ENCODE results near the gene SLC2A4RG. TPM values are rescaled to one million over a fixed set of nuclear protein-coding genes. Genes with fewer than 3 reads are reported as not detected.

The SLC2A4RG gene
- total RNA-seq, 1 experiment from 2014 or later: 169 TPM

GRCh38 chr20:63758152-63758551, 18.6 kb downstream of the SLC2A4RG start:
- Mint-ChIP-seq H3K36me3 (ENCODE audit: insufficient read depth, unreplicated experiment) (no peaks in the 10 kb centered on the region), H3K4me1 (ENCODE audit: low read depth, unreplicated experiment) (no peaks in the 10 kb centered on the region), H3K27ac (ENCODE audit: unreplicated experiment) (no peak overlapping the region), H3K9me3 (ENCODE audit: low read depth, unreplicated experiment) (no peaks in the 10 kb centered on the region), H3K4me3 (ENCODE audit: low read depth, unreplicated experiment) (no peak overlapping the region), H3K27me3 (ENCODE audit: unreplicated experiment) (peaks cover 43% of the 10 kb centered on the region)
- TF ChIP-seq, protein P1, sequence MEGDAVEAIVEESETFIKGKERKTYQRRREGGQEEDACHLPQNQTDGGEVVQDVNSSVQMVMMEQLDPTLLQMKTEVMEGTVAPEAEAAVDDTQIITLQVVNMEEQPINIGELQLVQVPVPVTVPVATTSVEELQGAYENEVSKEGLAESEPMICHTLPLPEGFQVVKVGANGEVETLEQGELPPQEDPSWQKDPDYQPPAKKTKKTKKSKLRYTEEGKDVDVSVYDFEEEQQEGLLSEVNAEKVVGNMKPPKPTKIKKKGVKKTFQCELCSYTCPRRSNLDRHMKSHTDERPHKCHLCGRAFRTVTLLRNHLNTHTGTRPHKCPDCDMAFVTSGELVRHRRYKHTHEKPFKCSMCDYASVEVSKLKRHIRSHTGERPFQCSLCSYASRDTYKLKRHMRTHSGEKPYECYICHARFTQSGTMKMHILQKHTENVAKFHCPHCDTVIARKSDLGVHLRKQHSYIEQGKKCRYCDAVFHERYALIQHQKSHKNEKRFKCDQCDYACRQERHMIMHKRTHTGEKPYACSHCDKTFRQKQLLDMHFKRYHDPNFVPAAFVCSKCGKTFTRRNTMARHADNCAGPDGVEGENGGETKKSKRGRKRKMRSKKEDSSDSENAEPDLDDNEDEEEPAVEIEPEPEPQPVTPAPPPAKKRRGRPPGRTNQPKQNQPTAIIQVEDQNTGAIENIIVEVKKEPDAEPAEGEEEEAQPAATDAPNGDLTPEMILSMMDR (IDR thresholded peaks at IDR 0.05; ENCODE audit: unreplicated experiment): no peak
- no TSS peak for BruUV-seq (replicated peaks)
- intact Hi-C loops (cut with micrococcal nuclease; ENCODE audit: unreplicated experiment): no loop called here
- no peak for DNase-seq
- CTCF ChIA-PET: interaction anchor here (0.6 kb wide), 1 partner anchor 1668 kb away, joined by 12 read pairs; no protein-coding TSS in a partner anchor

DNA sequence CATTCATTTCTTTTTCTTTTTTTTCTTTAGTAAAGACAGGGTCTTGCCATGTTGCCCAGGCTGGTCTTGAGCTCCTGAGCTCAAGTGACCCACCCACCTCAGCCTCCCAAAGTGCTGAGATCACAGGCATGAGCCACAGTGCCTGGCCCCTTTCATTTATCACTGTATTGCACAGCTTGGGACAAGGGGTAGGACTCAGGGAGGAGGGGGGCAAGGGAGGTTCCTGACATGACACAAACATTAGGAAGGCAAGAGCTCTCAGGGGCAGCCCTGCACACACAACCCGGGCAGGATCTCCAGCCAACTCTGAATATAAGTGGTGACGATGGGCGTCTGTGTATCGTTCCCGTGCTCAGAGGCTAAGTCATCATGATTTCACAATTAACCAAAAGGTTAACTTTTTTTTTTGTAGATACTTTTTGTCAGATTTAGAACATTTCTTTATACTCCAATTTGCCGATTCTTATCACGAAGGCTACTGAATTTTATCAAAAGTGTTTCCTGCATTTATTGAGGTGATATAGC, 19.9 kb downstream of the SLC2A4RG start:
- no peak for DNase-seq
- Mint-ChIP-seq H3K36me3 (ENCODE audit: insufficient read depth, unreplicated experiment) (no peaks in the 10 kb centered on the region), H3K9me3 (ENCODE audit: low read depth, unreplicated experiment) (no peaks in the 10 kb centered on the region), H3K4me1 (ENCODE audit: low read depth, unreplicated experiment) (no peaks in the 10 kb centered on the region), H3K4me3 (ENCODE audit: low read depth, unreplicated experiment) (no peak overlapping the region), H3K27me3 (ENCODE audit: unreplicated experiment) (peaks cover 44% of the 10 kb centered on the region), H3K27ac (ENCODE audit: unreplicated experiment) (no peak overlapping the region)
- TF ChIP-seq, protein P1 (IDR thresholded peaks at IDR 0.05; ENCODE audit: unreplicated experiment): no peak
- CTCF ChIA-PET: no interaction called here
- no TSS peak for BruUV-seq (replicated peaks)
- intact Hi-C loops (cut with micrococcal nuclease; ENCODE audit: unreplicated experiment): no loop called here

DNA sequence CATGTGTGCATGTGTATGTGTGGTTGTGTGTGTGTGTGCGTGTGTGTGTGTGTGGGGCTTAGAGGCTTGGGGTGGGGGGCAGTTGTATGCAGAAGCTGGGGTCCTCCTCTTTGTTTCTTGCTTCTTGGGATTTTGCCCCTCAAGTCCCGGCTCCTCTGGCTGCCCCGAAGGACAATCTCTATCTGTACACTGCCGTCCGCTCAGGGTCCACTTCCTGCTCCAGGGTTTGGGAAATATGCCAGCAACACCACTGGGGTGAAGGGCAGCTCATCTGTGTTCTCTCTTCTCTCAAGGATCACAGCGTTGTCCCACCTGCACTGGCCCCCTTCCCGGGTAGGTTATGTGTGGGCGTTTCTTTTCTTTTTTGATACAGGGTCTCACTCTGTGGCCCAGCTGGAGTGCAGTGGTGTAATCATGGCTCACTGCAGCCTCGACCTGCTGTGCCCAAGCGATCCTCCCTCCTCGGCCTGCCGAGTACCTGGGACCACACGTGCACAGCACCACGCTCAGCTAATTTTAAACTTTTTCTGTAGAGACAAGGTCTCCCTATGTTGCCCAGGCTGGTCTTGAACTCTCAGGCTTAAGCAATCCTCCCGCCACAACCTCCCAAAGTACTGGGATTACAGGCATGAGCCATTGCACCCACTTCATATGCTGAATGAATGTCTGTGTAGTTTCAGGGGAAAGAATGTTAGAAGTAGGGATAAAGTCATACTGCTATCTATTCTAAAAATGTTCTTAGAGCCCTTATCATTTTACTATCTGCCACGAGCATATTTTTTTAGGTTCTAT, 25.7 kb downstream of the SLC2A4RG start:
- no TSS peak for BruUV-seq (replicated peaks)
- intact Hi-C loops (cut with micrococcal nuclease; ENCODE audit: unreplicated experiment): no loop called here
- H3K36me3 Mint-ChIP-seq (ENCODE audit: insufficient read depth, unreplicated experiment): no peaks in the 10 kb centered on the region

GRCh38 chr20:63765902-63766301, 26.3 kb downstream of the SLC2A4RG start:
- intact Hi-C loops (cut with micrococcal nuclease; ENCODE audit: unreplicated experiment): no loop called here
- Mint-ChIP-seq H3K4me3 (ENCODE audit: low read depth, unreplicated experiment) (no peak overlapping the region), H3K27me3 (ENCODE audit: unreplicated experiment) (peaks cover 20% of the 10 kb centered on the region), H3K36me3 (ENCODE audit: insufficient read depth, unreplicated experiment) (no peaks in the 10 kb centered on the region), H3K27ac (ENCODE audit: unreplicated experiment) (no peak overlapping the region), H3K4me1 (ENCODE audit: low read depth, unreplicated experiment) (no peaks in the 10 kb centered on the region), H3K9me3 (ENCODE audit: low read depth, unreplicated experiment) (no peaks in the 10 kb centered on the region)
- TF ChIP-seq, protein P1 (IDR thresholded peaks at IDR 0.05; ENCODE audit: unreplicated experiment): no peak
- no peak for DNase-seq
- CTCF ChIA-PET: no interaction called here
- no TSS peak for BruUV-seq (replicated peaks)

More for the DNA sequence above, 25.7 kb downstream of the SLC2A4RG start:
- CTCF ChIA-PET: no interaction called here
- no peak for DNase-seq
- H3K4me3 Mint-ChIP-seq (ENCODE audit: low read depth, unreplicated experiment): no peak overlapping the region
- no peak overlapping the region for H3K27ac Mint-ChIP-seq (ENCODE audit: unreplicated experiment)
- no peaks in the 10 kb centered on the region for H3K4me1 Mint-ChIP-seq (ENCODE audit: low read depth, unreplicated experiment)
- TF ChIP-seq, protein P1 (IDR thresholded peaks at IDR 0.05; ENCODE audit: unreplicated experiment): no peak
- H3K9me3 Mint-ChIP-seq (ENCODE audit: low read depth, unreplicated experiment): no peaks in the 10 kb centered on the region
- H3K27me3 Mint-ChIP-seq (ENCODE audit: unreplicated experiment): peaks cover 20% of the 10 kb centered on the region
